PC-9 (cell line): ENCODE results near the gene DLG2.

Experiments used
- CTCF ChIP-seq: fragments of 200-600 bp; sonication (generic); conservative IDR thresholded peaks from 2 replicates; pipeline ENCODE4 v1.6.1; 2017; ENCODE audit warnings: mixed run types, antibody characterized with exemption, mild to moderate bottlenecking, moderate library complexity
- EZH2 ChIP-seq: fragments of 200-600 bp; sonication (generic); IDR thresholded peaks from 2 replicates; pipeline ENCODE4 v1.8.0; 2017; ENCODE audit warnings: antibody characterized with exemption, low read depth

DNA sequence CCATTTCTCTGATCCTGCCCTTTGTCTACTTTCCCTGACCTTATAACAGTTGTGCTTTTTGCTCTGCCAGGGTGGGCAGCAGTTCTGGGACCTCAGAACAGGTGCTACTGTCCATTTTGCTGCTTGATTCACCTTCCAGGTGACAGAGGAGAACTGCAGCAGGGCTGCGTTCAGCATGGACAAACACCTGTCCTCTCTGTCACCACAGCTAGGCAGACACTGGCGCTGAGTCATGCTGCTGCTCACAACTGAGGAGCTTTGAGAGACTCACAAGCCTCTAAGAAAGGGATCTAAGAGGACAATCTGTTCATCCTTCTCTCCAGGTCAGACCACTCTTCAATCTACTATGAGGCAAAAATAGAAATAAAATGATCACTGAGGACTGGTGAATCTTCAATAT is 1196.5 kb downstream of the DLG2 start:
- TF ChIP-seq CTCF (no peak), EZH2 (no peak)
